Progenitor cell of endocrine pancreas (in vitro differentiated cells): ENCODE data around the gene AEN. TPM values are rescaled to one million over a fixed set of nuclear protein-coding genes. Genes with fewer than 3 reads are reported as not detected.

ENCODE experiments used
- DNase-seq: peaks from one replicate; pipeline ENCODE4 v3.0.0; 2021; ENCODE audit warnings: low spot score; ENCODE audit not compliant: unreplicated experiment
- H3K27ac Mint-ChIP-seq: 2 replicates; pipeline ENCODE4 v1.8.0; 2021; ENCODE audit warnings: mild to moderate bottlenecking, moderate library complexity, mixed read lengths
- H3K27me3 Mint-ChIP-seq: 2 replicates; pipeline ENCODE4 v1.8.0; 2021; ENCODE audit warnings: mixed read lengths
- H3K36me3 Mint-ChIP-seq: 2 replicates; pipeline ENCODE4 v1.8.0; 2022; ENCODE audit warnings: mixed read lengths; ENCODE audit not compliant: insufficient read depth
- H3K4me1 Mint-ChIP-seq: 2 replicates; pipeline ENCODE4 v1.8.0; 2021; ENCODE audit warnings: low read depth, mixed read lengths
- H3K4me3 Mint-ChIP-seq: 2 replicates; pipeline ENCODE4 v1.8.0; 2021; ENCODE audit warnings: low read depth, mild to moderate bottlenecking, moderate library complexity, mixed read lengths
- H3K9me3 Mint-ChIP-seq: 2 replicates; pipeline ENCODE4 v1.8.0; 2021; ENCODE audit warnings: low read depth, mixed read lengths
- total RNA-seq: library from RNA; stranded (reverse); gene quantifications from 2 replicates; pipeline ENCODE4 v1.2.1, GENCODE V29; 2021
- TF ChIP-seq, protein P1 (sequence below): fragments of 200-600 bp; sonication (generic); IDR thresholded peaks from one replicate; pipeline ENCODE4 v1.5.0; 2021; ENCODE audit warnings: antibody characterized with exemption, mild to moderate bottlenecking; ENCODE audit not compliant: unreplicated experiment

AEN gene
- total RNA-seq, 1 donor from 2014 or later: 28.2 TPM

DNA sequence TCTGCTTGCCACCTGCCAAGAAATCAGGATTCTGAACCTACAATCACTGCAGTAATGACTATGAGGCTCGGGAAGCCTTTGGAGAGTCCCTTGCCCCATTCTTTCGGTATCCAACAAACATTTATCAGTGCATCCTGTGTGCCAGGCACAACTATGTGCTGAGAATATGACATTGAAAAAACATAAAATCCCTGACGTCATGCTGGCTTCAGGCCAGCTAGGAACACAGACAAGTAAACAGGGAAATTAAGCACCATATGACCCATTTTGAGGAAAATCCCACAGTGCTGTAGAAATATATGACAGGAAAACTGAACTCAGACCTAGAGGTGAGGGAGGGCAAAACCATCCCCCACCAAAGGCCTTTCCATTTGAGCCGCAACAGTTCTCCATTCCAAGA is 40.6 kb upstream of the AEN start:
- DNase-seq: no peak
- H3K4me3 Mint-ChIP-seq: no peak overlapping the region
- H3K36me3 Mint-ChIP-seq: no peaks in the 10 kb centered on the region
- no peaks in the 10 kb centered on the region for H3K9me3 Mint-ChIP-seq
- TF ChIP-seq, protein P1, sequence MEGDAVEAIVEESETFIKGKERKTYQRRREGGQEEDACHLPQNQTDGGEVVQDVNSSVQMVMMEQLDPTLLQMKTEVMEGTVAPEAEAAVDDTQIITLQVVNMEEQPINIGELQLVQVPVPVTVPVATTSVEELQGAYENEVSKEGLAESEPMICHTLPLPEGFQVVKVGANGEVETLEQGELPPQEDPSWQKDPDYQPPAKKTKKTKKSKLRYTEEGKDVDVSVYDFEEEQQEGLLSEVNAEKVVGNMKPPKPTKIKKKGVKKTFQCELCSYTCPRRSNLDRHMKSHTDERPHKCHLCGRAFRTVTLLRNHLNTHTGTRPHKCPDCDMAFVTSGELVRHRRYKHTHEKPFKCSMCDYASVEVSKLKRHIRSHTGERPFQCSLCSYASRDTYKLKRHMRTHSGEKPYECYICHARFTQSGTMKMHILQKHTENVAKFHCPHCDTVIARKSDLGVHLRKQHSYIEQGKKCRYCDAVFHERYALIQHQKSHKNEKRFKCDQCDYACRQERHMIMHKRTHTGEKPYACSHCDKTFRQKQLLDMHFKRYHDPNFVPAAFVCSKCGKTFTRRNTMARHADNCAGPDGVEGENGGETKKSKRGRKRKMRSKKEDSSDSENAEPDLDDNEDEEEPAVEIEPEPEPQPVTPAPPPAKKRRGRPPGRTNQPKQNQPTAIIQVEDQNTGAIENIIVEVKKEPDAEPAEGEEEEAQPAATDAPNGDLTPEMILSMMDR: no peak
- no peak overlapping the region for H3K27ac Mint-ChIP-seq
- no peaks in the 10 kb centered on the region for H3K4me1 Mint-ChIP-seq
- no peaks in the 10 kb centered on the region for H3K27me3 Mint-ChIP-seq

DNA sequence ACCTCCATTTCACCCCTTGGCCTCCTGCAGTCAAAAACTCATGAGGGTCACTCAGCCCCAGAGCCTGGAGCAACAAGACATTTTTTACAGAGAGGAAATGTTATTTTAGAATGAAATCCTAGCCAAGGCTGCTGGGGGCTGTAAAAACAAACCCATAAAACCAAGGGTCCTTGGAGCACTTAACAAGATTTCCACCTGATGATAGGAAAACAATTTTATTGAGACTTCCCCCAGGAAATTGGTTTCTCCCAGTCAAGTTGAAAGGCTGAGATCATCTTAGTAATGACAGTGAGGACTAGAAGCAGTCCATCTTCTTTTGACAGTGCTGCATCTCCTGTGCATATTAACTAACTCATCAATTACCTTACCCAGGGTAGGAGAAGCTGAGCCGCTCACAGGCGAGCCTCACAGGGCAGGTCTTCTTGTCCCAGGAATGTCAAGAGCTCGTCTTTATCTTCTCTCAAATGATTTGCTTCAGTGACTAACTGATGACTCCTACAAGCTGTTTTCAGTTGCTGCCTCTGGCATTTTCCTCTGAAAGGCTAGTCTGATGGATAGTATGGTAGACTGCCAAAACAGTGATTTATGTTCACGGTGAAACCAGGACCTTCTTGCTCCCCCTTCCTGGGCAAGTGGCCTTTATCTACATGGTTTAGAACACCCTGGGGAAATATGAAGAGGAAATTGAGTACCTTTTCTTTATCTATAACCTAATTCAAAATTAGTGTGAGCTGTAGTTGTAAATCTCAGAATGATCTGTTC is 34.6 kb upstream of the AEN start:
- H3K4me3 Mint-ChIP-seq: no peak overlapping the region
- no peak for DNase-seq
- H3K36me3 Mint-ChIP-seq: no peaks in the 10 kb centered on the region
- H3K9me3 Mint-ChIP-seq: no peaks in the 10 kb centered on the region
- TF ChIP-seq, protein P1: no peak
- no peaks in the 10 kb centered on the region for H3K4me1 Mint-ChIP-seq
- H3K27ac Mint-ChIP-seq: no peak overlapping the region
- H3K27me3 Mint-ChIP-seq: no peaks in the 10 kb centered on the region

GRCh38 chr15:88590759-88591158 is 30.4 kb upstream of the AEN start:
- Mint-ChIP-seq H3K4me3 (no peak overlapping the region), H3K36me3 (no peaks in the 10 kb centered on the region), H3K4me1 (no peaks in the 10 kb centered on the region), H3K27ac (no peak overlapping the region), H3K9me3 (no peaks in the 10 kb centered on the region), H3K27me3 (no peaks in the 10 kb centered on the region)
- TF ChIP-seq, protein P1: no peak
- no peak for DNase-seq

DNA sequence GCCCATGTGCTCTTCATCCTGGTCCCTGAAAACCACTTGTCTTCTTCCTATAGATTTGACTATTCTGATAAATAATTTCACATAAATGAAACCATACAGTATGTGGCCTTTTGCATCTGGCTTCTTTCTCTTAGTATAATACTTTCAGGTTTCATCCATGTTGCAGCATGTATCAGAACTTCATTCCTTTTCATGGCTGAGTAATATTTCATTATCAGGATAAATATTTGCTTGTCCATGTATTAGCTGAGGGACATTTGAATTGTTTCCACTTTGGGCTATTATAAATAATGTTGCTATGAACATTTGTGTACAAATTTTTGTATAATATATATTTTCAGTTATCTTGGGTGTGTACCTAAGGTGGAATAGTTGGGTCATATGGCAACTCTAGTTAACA is 29.8 kb upstream of the AEN start:
- Mint-ChIP-seq H3K4me3 (no peak overlapping the region), H3K27ac (no peak overlapping the region), H3K36me3 (no peaks in the 10 kb centered on the region), H3K9me3 (no peaks in the 10 kb centered on the region), H3K27me3 (no peaks in the 10 kb centered on the region), H3K4me1 (no peaks in the 10 kb centered on the region)
- TF ChIP-seq, protein P1: no peak
- no peak for DNase-seq

DNA sequence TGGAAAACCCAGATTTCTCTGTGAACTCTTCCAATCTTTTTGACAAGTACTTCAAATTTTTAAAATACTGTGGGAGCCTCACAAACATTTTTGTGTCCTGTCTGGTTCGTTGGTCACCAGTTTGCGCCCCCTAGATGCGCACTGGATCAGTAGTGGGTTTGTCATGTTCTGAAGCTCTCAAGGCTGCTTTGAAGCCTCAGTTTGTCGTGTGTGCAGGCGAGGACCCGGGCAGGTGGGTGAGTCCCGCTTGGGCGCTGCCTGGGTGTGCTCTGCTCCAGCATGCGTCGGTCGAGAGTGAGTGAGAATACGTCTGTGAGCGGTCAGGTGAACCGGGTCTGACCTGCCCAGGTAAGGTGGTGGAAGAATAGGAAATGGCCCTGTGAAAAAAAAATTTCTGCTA is 17.3 kb upstream of the AEN start:
- TF ChIP-seq, protein P1: peak; percentile 9
- Mint-ChIP-seq H3K9me3 (no peaks in the 10 kb centered on the region), H3K36me3 (no peaks in the 10 kb centered on the region), H3K27ac (no peak overlapping the region), H3K27me3 (peaks cover 67% of the 10 kb centered on the region), H3K4me1 (peaks cover 14% of the 10 kb centered on the region), H3K4me3 (peak overlapping the region; percentile 65)
- DNase-seq: no peak
